Hematopoietic multipotent progenitor cell (in vitro differentiated cells): Measurements from ENCODE around the gene GLOD5. TPM values are rescaled to one million over a fixed set of nuclear protein-coding genes. Genes with fewer than 3 reads are reported as not detected.

Source experiments
- small RNA-seq: library from RNA; depleted of rRNA; stranded (forward); fragments of <200 nt; gene quantifications from one replicate; pipeline ENCODE3, GENCODE V24; 2012
- total RNA-seq: library from RNA; depleted of rRNA; stranded (reverse); fragments of >200 nt; gene quantifications from one replicate; pipeline ENCODE4 v1.2.3, GENCODE V29; 2012

GLOD5 gene
- total RNA-seq, 1 donor: 0.27 TPM

Small RNA genes within 50 kb of the gene (small RNA-seq; reads per million reads assigned to genes)
- gene RNU6-1056P (not detected), gene RNU6-29P (not detected)

Other genes with a start within 250 kb of the GLOD5 start
- gene EBP, start 239.9 kb upstream of the GLOD5 start, total RNA-seq: 171 TPM
- 19.7 TPM for gene TBC1D25, start 222.0 kb upstream of the GLOD5 start, total RNA-seq
- gene RBM3, start 187.3 kb upstream of the GLOD5 start, total RNA-seq: 238 TPM
- gene WDR13, start 164.3 kb upstream of the GLOD5 start, total RNA-seq: 235 TPM
- gene WAS, start 77.9 kb upstream of the GLOD5 start, total RNA-seq: 52.0 TPM
- gene SUV39H1, start 65.0 kb upstream of the GLOD5 start, total RNA-seq: 17.0 TPM
- gene GATA1, start 24.8 kb downstream of the GLOD5 start, total RNA-seq: 32.6 TPM
- 133 TPM for gene HDAC6, start 40.3 kb downstream of the GLOD5 start, total RNA-seq
- gene ERAS, start 64.8 kb downstream of the GLOD5 start, total RNA-seq: 0.27 TPM
- 1.1 TPM for gene PCSK1N, start 73.9 kb downstream of the GLOD5 start, total RNA-seq
- gene TIMM17B, start 136.0 kb downstream of the GLOD5 start, total RNA-seq: 37.2 TPM
- gene PQBP1, start 136.2 kb downstream of the GLOD5 start, total RNA-seq: 89.9 TPM
- gene SLC35A2, start 149.9 kb downstream of the GLOD5 start, total RNA-seq: 14.3 TPM
- gene PIM2, start 157.3 kb downstream of the GLOD5 start, total RNA-seq: 142 TPM
- 55.5 TPM for gene OTUD5, start 195.9 kb downstream of the GLOD5 start, total RNA-seq
- 3.0 TPM for gene KCND1, start 210.1 kb downstream of the GLOD5 start, total RNA-seq
- gene GRIPAP1, start 240.5 kb downstream of the GLOD5 start, total RNA-seq: 24.2 TPM